ENCODE measurements around the gene REX1BD.

Gene REX1BD

GRCh38 chr19:18603958-18604819 is 15.6 kb downstream of the REX1BD start:
- no peak for DNase-seq

GRCh38 chr19:18604820-18605159 is 16.2 kb downstream of the REX1BD start:
- no peak for DNase-seq

- DNase-seq = no peak
Measured at GRCh38 chr19:18605196-18605545, 16.6 kb downstream of the REX1BD start.

- no peak for DNase-seq
Measured at GRCh38 chr19:18605546-18606280, 17.1 kb downstream of the REX1BD start.

GRCh38 chr19:18606281-18607225 is 18.0 kb downstream of the REX1BD start, which contains the start of gene CRLF1:
CRLF1 (minus strand) TSS chr19:18606799; CDS start chr19:18606656, 143 bp downstream.
- no peak for DNase-seq

- DNase-seq = no peak
Measured at GRCh38 chr19:18607226-18608101, 18.9 kb downstream of the REX1BD start.

GRCh38 chr19:18608102-18608804 is 19.7 kb downstream of the REX1BD start:
- no peak for DNase-seq

GRCh38 chr19:18608805-18609716 is 20.5 kb downstream of the REX1BD start:
- no peak for DNase-seq

GRCh38 chr19:18609717-18610051 is 21.1 kb downstream of the REX1BD start:
- no peak for DNase-seq

- DNase-seq = no peak
Measured at GRCh38 chr19:18610245-18610555, 21.6 kb downstream of the REX1BD start.

GRCh38 chr19:18610556-18611326 is 22.1 kb downstream of the REX1BD start:
- no peak for DNase-seq

- DNase-seq = no peak
Measured at GRCh38 chr19:18611327-18612050, 22.9 kb downstream of the REX1BD start.

GRCh38 chr19:18612051-18612771 is 23.6 kb downstream of the REX1BD start:
- DNase-seq = no peak

GRCh38 chr19:18612772-18613588 is 24.4 kb downstream of the REX1BD start, which contains the start of gene TMEM59L:
TMEM59L (plus strand) TSS chr19:18612870; CDS start chr19:18612959, 89 bp downstream.
- no peak for DNase-seq

- DNase-seq = no peak
Measured at GRCh38 chr19:18613589-18614234, 25.1 kb downstream of the REX1BD start.

- no peak for DNase-seq
Measured at GRCh38 chr19:18616023-18616422, 27.4 kb downstream of the REX1BD start.

- no peak for DNase-seq
Measured at GRCh38 chr19:18617562-18617961, 29.0 kb downstream of the REX1BD start.
